Measurements from ENCODE around the gene CHERP. TPM values are rescaled to one million over a fixed set of nuclear protein-coding genes. Genes with fewer than 3 reads are reported as not detected.
"Not testable (repeated sequence)": the region's sequence is repeated elsewhere in the genome, so short reads cannot be mapped to it uniquely, and the experiment has no call there.

Gene CHERP
- total RNA-seq, 1 donor from 2014 or later = 12.5 TPM

DNA sequence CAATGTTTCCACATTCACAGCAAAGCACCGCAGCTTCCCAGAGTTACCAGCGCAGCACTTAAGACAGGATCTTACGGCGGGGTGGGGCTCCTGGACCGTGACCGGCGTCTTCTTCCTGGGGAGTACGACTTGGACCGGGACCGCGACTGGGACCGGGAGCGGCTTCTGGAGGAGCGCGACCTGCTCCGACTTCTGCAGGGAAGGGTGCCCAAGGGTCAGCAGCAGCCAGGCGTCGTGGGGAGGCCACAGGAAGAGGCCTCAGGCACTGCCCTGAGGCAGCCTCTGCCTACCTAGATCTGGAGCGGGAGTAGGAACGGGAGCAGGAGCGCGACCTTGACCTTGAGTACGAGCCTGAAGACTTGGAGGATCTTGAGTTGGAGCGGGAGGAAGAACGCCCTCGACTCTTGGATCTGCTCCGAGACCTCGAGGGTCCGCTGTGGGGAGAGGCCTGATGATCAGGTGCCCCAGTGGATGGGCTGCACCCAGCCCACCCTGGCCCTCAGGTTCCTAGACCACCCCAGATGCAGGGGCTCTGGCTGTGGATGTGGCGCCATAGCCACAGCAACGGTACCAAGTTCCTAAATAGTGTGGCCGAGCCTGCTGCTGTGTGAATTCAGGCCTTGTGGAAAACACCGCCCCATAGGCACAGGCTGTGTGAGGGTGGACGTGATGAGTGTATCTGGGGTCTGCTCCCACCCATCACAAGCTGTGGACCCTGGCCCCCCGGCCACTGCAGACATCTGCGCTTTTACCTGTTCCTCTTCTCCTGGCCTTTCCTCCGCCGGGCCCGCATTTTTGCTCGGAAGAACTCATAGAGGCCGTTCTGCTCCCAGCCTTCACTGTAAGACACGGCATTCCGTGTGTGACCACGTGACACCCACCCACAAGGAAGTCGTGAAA lies 21.9 kb downstream of the CHERP start:
- DNase-seq (ENCODE audit: low read depth) = no peak

DNA sequence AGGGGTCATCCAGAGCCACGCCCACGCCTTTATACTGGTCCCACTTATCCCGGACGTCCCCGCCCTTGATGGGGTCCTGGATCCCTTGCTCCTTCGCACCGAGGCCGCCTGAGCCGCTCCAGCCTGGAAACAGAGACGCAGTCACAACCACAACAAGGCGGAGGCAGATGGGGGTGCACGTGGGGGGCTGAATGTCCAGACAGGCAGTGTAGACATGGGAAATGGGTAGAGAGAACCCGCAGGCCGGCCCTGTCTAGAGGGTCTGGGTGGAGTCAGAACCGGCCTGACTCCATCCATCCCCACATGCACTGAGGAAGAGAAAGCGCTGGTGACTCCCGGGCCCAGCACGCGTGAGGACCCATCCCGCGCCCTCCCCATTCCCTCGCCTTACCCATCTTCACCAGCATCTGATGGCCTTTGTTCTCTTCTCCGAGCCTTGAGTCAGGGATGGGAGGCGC lies 23.0 kb downstream of the CHERP start:
- no peak for DNase-seq (ENCODE audit: low read depth)

DNA sequence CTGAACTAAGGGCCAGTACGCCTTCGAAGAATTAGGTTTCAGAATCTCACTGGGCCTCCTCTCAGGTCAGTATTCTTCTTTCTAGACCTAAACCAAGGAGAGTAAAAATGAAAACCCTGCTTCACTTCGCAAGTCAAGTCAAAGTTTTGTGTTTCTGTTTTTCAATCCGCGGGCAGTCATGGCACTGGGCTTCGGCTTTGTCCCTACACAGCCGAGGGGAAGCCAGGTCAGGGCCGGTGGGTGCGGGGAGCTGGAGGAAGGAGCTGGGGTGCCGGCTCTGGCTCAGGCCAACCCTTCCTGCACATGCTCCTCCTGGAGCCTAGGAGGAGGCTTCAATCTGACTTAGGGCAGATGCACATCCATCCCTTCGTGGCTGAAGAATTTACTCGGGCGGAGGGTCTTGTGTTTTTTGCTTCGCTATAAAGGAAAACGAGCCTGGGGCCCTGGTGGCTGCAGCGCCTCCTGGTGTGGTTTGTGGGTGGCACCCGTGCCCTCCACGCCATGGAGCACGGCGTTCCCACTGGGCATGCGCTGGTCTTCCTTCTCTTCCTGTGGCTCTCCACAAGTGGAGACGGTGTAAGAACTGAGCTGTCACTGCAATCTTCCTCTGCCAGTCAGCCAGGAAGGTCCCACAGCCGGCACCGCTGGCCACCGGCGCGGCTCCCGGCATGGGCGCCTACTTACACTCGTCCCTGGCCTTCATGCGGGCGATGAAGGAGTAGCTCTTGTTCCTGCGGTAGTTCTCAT lies 23.6 kb downstream of the CHERP start:
- no peak for DNase-seq (ENCODE audit: low read depth)

DNA sequence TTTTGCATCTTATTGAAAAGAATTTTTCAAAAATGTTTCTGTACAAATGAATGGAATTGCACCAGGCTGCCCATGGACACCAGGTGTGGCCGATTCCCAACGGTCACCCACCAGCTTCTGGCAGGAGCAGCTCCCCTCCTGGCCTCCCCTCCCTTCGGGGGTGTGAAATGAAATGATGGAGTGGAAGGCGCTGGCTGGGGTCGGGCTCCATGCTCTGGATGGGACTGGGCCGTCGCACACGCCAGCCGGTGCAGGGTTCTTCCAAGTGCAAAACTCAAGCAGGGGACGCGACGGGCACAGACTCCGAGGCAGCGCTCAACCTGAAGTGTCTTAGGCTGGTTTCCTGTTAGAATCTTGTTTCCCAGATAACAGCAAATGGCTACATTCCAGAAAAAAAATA lies 24.2 kb downstream of the CHERP start:
- no peak for DNase-seq (ENCODE audit: low read depth)

DNA sequence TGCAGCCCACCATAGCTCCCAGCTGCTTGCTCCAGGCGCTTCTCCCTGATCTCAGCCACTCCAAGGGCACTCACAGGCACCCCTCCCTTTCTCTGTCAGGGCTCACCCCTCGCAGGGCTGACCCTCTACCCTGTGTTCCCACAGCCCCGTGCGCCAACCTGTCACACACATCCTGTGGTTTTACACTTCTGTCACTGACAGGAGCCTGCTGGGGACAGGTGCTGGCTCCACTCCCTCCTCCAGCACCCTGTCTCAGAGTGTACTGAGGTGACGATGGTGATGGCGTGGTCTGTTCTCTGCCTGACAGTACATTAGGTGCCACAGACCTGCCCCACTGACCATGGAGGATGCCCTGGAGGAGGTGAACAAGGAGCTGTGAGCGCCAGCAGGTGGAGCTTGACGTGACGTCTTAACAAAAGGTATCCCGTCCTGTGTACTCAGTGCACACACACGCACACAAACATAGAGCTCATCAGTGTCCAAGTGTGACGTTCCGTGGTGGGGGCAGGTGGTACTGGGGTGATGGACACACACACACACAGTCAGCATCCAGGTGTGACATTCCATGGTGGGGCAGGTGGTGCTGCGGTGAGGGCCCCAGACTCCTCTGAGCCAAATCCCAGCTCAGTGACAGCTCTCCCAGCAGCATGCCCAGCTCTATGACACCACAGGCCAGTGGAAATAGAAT lies 25.2 kb downstream of the CHERP start:
- DNase-seq (ENCODE audit: low read depth) = no peak

DNA sequence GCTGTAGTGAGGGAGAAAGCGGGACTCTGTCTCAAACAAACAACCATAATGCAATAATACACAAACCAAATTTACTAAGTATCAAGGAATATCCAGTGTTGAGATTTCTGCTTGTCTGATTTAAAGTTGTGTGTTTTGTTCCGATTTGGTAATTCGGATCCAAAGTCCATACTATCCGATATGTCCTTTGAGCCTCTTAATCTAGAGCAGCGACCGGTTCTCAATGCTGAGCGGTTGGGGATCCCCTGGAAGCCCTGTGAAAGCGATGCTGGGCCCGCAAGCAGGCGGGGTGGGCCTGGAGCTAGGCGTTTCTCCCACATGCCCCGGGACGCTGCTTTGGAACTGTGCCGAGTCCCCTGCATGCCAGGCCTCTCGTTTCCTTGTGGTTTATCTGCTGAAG lies 25.9 kb downstream of the CHERP start:
- DNase-seq (ENCODE audit: low read depth) = no peak

DNA sequence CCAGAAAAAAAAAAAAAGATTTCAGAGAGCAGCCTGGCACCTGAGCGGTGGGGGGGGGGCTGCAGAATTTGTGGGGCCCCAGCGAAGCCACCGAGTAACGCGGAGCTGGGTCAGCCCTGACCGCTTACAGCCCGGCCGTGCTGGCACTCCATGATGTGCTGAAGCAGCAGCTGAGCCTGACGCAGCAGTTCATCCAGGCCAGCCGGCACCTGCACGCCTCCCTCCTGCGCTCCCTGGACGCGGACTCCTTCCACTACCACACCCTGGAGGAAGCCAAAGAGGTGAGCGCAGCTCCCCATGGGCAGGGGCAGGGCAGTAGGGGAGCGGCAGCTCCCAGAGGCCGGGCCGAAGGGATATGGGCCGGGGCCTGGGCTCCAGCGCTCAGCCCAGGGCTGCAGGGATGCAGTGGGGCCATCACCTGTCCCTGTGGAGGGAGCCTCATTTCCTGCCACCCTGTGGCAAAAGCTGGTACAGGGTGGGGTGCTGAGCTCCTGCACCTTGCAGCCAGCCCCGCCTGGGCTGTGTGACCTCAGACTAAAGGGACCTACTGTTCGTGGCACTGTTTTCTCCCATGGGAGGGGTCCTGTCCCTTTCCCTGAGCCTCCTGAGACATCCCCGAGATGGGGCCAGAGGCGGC lies 27.7 kb downstream of the CHERP start:
- no peak for DNase-seq (ENCODE audit: low read depth)

DNA sequence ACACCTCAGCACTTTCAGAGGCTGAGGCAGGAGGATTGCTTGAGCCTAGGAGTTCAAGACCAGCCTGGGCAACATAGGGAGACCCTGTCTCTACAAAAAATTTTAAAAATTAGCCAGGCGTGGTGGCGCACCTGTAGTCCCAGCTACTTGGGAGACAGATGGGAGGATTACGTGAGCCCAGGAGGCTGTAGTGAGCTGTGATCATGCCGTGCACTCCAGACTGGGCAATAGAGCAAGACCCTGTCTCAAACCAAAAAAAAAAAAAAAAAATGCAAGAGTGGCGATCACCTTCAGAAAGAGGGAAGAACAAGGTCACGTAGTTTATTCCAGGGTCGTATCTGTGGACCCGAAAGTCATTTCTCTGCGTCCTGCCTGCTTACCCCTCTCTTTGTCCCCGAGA lies 29.6 kb downstream of the CHERP start:
- DNase-seq (ENCODE audit: low read depth) = not testable (repeated sequence)

DNA sequence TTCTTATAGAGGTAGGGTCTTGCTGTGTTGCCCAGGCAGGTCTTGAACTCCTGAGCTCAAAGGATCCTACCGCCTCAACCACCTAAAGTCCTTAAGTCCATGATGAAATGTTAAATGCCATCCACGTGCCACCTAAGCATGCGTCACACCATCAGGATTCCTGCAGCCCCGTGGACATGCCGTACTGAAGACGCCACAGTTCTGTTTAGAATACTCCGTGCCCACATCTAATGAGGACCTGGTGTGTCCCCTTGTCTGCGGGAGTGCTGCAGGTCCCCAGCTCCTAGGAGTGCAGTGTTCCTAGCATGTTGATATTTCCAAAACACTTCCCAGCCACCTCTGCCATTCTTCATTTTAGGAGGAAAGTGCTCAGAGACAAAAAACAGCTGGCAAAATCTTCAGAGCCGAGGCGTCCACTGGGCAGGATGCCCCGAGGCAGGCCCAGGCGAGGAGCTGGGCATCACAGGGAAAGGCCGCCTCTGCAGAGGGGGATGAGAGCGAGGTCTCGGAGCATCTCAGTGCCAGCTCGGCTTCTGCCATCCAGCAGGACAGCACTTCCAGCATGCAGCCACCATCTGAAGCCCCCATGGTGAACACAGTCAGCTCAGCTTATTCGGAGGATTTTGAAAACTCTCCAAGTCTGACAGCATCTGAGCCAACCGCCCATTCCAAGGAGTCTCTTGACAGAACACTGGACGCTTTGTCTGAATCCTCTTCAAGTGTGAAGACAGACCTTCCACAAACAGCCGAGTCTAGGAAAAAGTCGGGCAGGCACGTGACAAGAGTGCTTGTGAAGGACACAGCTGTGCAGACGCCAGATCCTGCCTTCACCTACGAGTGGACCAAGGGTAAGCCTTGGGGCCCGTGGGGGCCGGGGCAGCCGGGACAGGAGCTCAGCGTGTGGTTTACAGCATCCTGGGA lies 32.8 kb downstream of the CHERP start:
- DNase-seq (ENCODE audit: low read depth) = no peak

DNA sequence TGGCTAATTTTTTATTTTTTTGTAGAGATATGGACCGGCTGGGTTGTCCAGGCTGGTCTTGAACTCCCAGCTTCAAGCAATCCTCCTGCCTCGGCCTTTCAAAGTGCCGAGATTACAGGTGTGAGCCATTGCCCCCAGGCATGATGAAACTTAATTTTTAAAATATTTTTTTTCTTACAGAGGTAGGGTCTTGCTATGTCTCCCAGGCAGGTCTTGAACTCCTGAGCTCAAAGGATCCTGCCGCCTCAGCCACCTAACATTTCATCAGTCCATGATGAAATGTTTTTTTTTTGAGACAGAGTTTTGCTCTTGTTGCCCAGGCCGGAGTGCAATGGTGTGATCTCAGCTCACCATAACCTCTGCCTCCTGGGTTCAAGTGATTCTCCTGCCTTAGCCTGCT lies 33.7 kb downstream of the CHERP start:
- no peak for DNase-seq (ENCODE audit: low read depth)

DNA sequence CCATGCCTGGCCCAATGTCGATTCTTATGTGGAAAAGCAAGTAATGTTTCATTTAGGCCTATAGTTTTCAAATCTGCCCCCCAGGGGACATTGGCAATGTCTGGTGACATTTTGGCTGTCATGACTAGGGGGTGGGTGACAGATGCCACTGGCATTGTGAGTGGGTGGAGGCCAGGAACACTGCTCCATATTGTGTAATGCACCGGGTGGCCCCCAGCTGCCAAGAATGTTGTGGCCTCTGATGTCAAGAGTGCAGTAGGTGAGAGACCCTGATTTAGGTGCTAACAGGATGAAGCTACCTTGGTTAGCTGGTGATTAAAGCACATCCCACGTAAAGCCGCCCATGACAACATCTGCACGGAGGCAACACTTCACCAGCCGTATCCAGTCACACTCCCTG lies 35.3 kb downstream of the CHERP start:
- no peak for DNase-seq (ENCODE audit: low read depth)

DNA sequence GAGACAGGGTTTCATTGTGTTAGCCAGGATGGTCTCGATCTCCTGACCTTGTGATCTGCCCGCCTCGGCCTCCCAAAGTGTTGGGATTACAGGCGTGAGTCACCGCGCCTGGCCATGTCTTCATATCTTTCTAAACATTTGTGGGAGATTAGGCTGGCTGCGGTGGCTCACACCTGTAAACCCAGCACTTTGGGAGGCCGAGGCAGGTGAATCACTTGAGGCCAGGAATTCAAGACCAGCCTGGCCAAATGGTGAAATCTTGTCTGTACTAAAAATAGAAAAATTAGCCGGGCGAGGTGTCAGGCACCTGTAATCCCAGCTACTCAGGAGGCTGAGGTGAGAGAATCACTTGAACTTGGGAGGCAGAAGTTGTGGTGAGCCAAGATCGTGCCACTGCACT lies 36.1 kb downstream of the CHERP start:
- DNase-seq (ENCODE audit: low read depth) = not testable (repeated sequence)

DNA sequence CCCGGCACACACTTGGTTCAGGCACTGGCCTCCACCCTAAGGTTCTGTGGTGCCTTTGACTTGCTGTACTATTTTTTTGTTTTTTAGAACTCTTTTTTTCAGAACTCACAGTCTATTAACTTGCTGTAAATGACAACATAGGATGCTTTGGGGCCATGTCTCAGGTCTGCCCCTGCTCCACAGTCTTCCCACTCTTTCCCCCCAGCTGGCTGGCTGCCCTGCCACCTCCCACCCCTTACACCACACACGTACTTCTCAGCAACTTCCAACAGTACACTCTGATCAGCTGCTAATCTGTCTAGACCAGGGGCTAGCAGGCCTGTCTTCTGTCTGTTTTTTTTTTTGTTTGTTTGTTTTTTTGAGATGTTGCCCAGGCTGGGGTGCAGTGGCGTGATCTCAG lies 38.0 kb downstream of the CHERP start:
- DNase-seq (ENCODE audit: low read depth) = no peak

DNA sequence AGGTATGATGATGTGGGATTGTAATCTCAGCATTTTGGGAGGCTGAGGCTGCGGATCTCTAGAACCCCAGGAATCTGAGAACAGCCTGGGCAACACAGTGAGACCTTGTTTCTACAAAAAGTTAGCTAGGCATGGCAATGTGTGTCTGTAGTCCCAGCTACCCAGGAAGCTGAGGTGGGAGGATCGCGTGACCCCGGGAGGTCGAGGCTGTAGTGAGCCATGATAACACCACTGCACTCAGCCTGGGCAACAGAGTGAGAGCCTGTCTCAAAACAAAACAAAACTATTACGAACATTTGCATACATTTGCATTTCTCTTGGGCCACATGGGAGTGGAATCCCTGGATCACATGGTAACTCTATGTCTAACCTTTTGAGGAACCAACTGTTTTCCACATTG lies 44.4 kb downstream of the CHERP start:
- no peak for DNase-seq (ENCODE audit: low read depth)

DNA sequence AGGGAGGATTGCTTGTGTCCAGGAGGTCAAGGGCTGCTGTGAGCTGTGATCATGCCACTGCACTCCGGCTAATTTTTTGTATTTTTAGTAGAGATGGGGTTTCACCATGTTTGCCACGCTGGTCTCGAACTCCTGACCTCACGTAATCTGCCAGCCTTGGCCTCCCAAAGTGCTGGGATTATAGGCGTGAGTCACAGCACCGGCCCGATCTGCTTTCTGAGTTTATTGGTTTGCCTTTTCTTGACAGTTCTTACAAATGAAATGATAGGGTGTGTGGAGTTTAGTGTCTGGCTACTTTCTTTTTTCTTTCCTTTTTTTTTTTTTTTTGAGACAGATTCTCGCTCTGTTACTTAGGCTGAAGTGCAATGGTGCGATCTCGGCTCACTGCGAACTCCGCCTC lies 45.2 kb downstream of the CHERP start:
- no peak for DNase-seq (ENCODE audit: low read depth)

DNA sequence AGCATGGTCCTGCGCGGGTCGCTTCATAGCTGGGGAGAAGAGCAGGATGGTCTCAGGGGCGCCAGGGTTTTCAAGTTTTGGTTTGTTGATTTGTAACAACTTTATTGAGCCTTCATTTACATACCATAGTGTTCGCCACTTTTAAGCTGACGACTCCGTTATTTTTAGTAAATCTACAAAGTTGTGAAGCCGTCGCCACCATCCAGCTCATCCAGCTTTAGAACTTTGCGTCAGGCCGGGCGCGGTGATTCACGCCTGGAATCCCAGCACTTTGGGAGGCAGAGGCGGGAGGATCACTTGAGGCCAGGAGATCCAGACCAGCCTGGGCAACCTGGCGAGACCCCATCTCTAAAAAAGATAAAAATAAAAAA lies 45.6 kb downstream of the CHERP start:
- DNase-seq (ENCODE audit: low read depth) = peak; percentile 31

DNA sequence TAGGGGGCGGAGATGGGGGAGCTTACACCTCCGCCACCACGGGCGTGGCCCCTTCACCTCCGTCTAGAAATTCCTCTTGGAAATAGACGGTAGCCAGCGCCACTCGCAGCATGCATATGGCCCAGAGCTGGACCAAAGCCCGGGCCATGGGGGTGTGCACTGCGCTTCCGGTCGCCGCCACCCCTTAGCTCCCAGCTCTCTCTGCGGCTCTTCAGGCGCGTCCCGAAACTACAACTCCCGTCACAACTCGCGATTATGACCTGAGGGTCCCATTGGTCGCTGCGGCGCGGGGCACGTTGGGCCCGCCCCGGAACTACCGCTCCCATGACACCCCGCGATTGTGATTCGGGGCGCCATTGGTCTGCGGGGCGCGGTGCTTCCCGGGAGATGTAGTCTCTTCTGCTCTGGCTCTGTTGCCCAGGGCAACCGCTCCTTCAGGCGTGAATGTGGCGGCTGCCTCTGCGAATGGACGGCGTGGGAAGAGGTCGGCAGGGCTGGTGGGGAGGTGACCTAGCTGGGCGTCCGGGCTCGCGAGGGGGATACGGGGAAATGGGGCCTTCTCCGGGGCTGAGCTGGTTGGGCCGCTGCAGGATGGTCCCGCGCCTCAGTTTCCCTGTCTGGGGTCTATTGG lies 46.1 kb downstream of the CHERP start, which contains the start of the genes C19orf44 and CALR3:
C19orf44 (plus strand) TSS at position 413 of the 631 bp plus-strand sequence. CDS start 4,399 bp downstream, outside the sequence.
CALR3 (minus strand) TSS at position 186 of the 631 bp plus-strand sequence; CDS start at position 148, 38 bp downstream.
- peak; percentile 93 for DNase-seq (ENCODE audit: low read depth)

DNA sequence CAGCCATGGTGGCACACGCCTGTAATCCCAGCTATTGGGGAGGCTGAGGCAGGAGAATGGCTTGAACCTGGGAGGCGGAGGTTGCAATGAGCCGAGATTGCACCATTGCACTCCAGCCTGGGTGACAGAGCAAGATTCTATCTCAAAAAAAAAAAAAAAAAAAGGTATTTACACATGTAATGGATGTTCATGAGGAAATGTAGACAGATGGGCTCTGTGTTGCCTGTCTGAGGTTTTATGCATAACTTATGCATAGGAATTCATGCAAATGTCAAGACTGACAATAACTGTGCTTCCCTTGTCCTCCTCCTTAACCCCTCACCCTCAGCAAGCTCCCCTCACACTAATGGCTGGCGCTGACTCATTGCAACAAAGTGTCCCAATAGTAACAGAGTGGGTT lies 55.8 kb downstream of the CHERP start:
- not testable (repeated sequence) for DNase-seq (ENCODE audit: low read depth)

DNA sequence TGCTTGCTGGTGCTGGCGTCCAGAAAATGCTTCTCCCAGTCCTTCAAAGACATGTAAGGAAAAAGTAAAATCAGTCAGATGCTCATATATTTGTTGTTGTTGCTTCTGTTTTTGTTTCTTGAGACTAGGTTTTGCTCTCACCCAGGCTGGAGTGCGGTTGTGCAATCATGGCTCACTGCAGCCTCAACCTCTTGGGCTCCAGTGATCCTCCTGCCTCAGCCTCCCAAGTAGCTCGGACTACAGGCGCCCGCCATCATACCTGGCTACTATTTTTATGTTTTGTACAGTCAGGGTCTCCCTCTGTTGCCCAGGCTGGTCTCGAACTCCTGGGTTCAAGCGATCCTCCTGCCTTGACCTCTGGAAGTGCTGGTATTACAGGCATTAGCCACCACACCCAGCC lies 59.5 kb downstream of the CHERP start:
- no peak for DNase-seq (ENCODE audit: low read depth)

DNA sequence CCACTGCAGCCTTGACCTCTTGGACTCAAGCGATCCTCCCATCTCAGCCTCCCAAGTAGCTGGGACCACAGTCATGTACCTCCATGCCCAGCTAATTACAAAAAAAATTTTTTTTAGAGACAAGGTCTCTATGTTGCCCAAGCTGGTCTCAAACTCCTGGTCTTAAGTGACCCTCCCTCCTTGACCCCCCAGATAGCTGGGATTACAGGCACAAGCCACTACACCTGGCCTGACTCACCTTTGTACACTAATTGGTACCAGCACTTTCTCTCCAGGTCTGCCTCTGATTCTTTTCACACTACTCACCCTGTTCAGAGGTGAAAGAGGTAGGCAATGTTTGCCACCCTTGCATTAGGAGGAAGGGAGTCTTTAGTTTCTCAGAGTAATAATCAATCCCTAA lies 64.9 kb downstream of the CHERP start:
- no peak for DNase-seq (ENCODE audit: low read depth)
